PC-9 (cell line): ENCODE results near the gene DOLK. TPM values are rescaled to one million over a fixed set of nuclear protein-coding genes. Genes with fewer than 3 reads are reported as not detected.

ENCODE experiments used
- BruUV-seq: library from RNA; stranded (reverse); fragments of 400-500 nt; replicated peaks from 2 replicates; lab custom pipeline; 2021; lab: Mats Ljungman, UMichigan
- CTCF ChIA-PET: fragments of 300-600 bp; sonication (Branson Sonifier 250); formaldehyde crosslinking; loops from one replicate; lab custom pipeline; 2022; ENCODE audit warnings: antibody characterized with exemption; lab: Charles Lee
- POLR2A ChIA-PET: fragments of 300-600 bp; sonication (Branson Sonifier 250); formaldehyde crosslinking; loops from one replicate; lab custom pipeline; 2022; ENCODE audit warnings: antibody characterized with exemption; ENCODE audit not compliant: unreplicated experiment; lab: Charles Lee
- DNase-seq, 2 experiments: peaks; one replicate each; pipeline versions ENCODE4 v3.0.0 to v3.0.0-alpha.2; 2015 to 2022; ENCODE audit warnings: mixed read lengths in 1 of 2
- H2AFZ ChIP-seq: fragments of 200-600 bp; sonication (generic); 2 replicates; pipeline ENCODE4 v1.8.1; 2017; ENCODE audit warnings: antibody characterized with exemption
- H3F3A ChIP-seq: fragments of 200-600 bp; sonication (generic); 2 replicates; pipeline ENCODE4 v1.8.1; 2017; ENCODE audit warnings: antibody characterized with exemption, mild to moderate bottlenecking, low read depth; ENCODE audit not compliant: insufficient read depth
- H3K27ac ChIP-seq: fragments of 200-600 bp; sonication (generic); 2 replicates; pipeline ENCODE4 v1.6.1; 2016; ENCODE audit warnings: mixed run types
- H3K27me3 ChIP-seq: fragments of 200-600 bp; sonication (generic); 2 replicates; pipeline ENCODE4 v1.6.1; 2016; ENCODE audit warnings: low read depth, mixed run types; ENCODE audit not compliant: insufficient read depth
- H3K36me3 ChIP-seq: fragments of 200-600 bp; sonication (generic); 2 replicates; pipeline ENCODE4 v1.6.1; 2016; ENCODE audit warnings: low read depth, mixed run types
- H3K4me1 ChIP-seq: fragments of 200-600 bp; sonication (generic); replicated peaks from 2 replicates; pipeline ENCODE4 v1.6.1; 2016; ENCODE audit warnings: mixed run types; ENCODE audit not compliant: insufficient read depth
- H3K4me2 ChIP-seq: fragments of 200-600 bp; sonication (generic); 2 replicates; pipeline ENCODE4 v1.6.1; 2017; ENCODE audit warnings: mixed run types
- H3K4me3 ChIP-seq: fragments of 200-600 bp; sonication (generic); 2 replicates; pipeline ENCODE4 v1.6.1; 2016; ENCODE audit warnings: mixed run types
- H3K79me2 ChIP-seq: fragments of 200-600 bp; sonication (generic); 2 replicates; pipeline ENCODE4 v1.6.1; 2017; ENCODE audit warnings: low read depth, mixed run types
- H3K9me2 ChIP-seq: fragments of 200-600 bp; sonication (generic); 2 replicates; pipeline ENCODE4 v1.8.1; 2017; ENCODE audit warnings: mild to moderate bottlenecking; ENCODE audit not compliant: insufficient read depth
- H3K9me3 ChIP-seq: fragments of 200-600 bp; sonication (generic); 2 replicates; pipeline ENCODE4 v1.8.1; 2016; ENCODE audit warnings: low read depth; ENCODE audit not compliant: insufficient read depth
- H4K20me1 ChIP-seq: fragments of 200-600 bp; sonication (generic); 2 replicates; pipeline ENCODE4 v1.8.1; 2017; ENCODE audit not compliant: insufficient read depth
- EZH2 ChIP-seq: fragments of 200-600 bp; sonication (generic); IDR thresholded peaks from 2 replicates; pipeline ENCODE4 v1.8.0; 2017; ENCODE audit warnings: antibody characterized with exemption, low read depth
- intact Hi-C: fragments of 100-400 bp; cut with micrococcal nuclease; formaldehyde crosslinking; loops from one replicate; pipeline ENCODE4 v1.10.0; 2022; ENCODE audit not compliant: unreplicated experiment
- total RNA-seq: library from RNA; stranded (reverse); gene quantifications from 2 replicates; pipeline ENCODE4 v1.2.3, GENCODE V29; 2021
- TF ChIP-seq, protein P1 (sequence below): fragments of 200-600 bp; sonication (generic); conservative IDR thresholded peaks from 2 replicates; pipeline ENCODE4 v1.6.1; 2017; ENCODE audit warnings: mixed run types, antibody characterized with exemption, mild to moderate bottlenecking, moderate library complexity

Gene DOLK
- total RNA-seq, 1 experiment from 2014 or later = 19.0 TPM

DNA sequence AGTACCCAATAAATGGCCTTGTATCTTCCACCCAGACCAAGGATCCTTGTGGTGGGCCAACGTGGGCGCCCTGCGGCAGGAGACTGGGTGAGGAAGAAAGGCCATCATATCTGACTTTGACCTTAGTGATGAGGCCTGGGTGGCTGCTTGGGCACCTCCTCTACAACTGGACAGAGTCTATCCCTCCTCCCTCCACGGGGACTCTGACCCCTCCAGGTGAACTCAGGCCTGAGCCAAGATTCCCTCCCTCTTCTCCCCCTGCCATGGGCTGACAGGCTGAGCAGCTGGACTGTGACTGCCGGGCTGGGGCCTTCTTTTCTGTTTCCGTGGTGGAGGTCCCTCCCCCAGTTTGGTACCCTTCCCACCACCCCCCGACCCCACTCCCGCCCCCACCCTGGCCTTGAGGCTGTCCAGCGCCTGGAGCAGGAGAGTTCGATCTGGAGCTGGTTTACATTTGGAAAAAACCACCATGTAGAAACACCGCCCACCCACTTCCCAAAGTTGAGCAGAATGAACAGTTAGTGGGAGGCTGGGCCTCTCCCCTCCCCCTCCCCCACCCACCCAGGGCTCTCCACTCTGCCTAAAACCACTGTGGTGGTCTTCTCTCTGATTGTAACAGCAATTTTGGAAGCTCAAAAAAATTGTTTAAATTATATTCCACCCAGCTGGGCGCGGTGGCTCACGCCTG, 27.9 kb downstream of the DOLK start:
- no peak for DNase-seq
- TF ChIP-seq EZH2 = no peak
- TF ChIP-seq, protein P1, sequence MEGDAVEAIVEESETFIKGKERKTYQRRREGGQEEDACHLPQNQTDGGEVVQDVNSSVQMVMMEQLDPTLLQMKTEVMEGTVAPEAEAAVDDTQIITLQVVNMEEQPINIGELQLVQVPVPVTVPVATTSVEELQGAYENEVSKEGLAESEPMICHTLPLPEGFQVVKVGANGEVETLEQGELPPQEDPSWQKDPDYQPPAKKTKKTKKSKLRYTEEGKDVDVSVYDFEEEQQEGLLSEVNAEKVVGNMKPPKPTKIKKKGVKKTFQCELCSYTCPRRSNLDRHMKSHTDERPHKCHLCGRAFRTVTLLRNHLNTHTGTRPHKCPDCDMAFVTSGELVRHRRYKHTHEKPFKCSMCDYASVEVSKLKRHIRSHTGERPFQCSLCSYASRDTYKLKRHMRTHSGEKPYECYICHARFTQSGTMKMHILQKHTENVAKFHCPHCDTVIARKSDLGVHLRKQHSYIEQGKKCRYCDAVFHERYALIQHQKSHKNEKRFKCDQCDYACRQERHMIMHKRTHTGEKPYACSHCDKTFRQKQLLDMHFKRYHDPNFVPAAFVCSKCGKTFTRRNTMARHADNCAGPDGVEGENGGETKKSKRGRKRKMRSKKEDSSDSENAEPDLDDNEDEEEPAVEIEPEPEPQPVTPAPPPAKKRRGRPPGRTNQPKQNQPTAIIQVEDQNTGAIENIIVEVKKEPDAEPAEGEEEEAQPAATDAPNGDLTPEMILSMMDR = no peak
- H2AFZ ChIP-seq = no peak overlapping the region
- H3K4me2 ChIP-seq = no peak overlapping the region
- H3K4me1 ChIP-seq = no peaks in the 10 kb centered on the region
- no TSS peak for BruUV-seq
- ChIA-PET POLR2A (no interaction called here), CTCF (no interaction called here)
- H3K9me2 ChIP-seq = no peaks in the 10 kb centered on the region
- H3K9me3 ChIP-seq = no peaks in the 10 kb centered on the region
- H3K36me3 ChIP-seq = no peaks in the 10 kb centered on the region
- intact Hi-C loops = no loop called here
- H3K4me3 ChIP-seq = no peak overlapping the region
- H3K27me3 ChIP-seq = no peaks in the 10 kb centered on the region
- peaks cover 6% of the 10 kb centered on the region; the same call in 1 of the 2 replicates for H3K79me2 ChIP-seq
- H3K27ac ChIP-seq = no peak overlapping the region
- H4K20me1 ChIP-seq = no peaks in the 10 kb centered on the region
- peaks cover 11% of the 10 kb centered on the region; the same call in 1 of the 2 replicates for H3F3A ChIP-seq

DNA sequence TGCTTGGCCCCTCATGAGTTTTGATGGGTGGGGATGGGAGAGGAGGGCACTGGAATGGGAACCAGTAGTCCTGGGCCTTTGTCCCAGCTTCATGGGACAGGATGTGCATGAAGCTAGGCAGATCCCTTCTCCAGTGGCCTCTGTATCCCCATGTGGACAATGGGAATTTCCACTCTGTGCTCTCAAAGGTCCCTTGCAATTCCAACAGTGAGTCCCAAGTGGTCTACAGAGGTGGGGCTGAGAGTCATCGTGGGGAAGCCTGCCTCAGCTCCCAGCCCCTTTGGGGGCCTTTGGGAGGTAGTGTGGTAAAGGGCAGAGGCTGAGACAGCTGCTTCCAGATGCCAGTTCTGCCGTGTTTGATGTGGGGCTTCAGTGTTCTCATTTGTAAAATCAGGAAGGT, 28.5 kb downstream of the DOLK start:
- no peak overlapping the region for H3K4me3 ChIP-seq
- H3K4me2 ChIP-seq = no peak overlapping the region
- no peaks in the 10 kb centered on the region for H3K9me2 ChIP-seq
- H3K27me3 ChIP-seq = no peaks in the 10 kb centered on the region
- no peak overlapping the region for H3K27ac ChIP-seq
- intact Hi-C loops = no loop called here
- POLR2A ChIA-PET = no interaction called here
- peaks cover 11% of the 10 kb centered on the region; the same call in 1 of the 2 replicates for H3F3A ChIP-seq
- no peak for DNase-seq
- H3K36me3 ChIP-seq = no peaks in the 10 kb centered on the region
- peaks cover 3% of the 10 kb centered on the region; the same call in 1 of the 2 replicates for H3K4me1 ChIP-seq
- BruUV-seq = no TSS peak
- no peaks in the 10 kb centered on the region for H3K9me3 ChIP-seq
- peaks cover 12% of the 10 kb centered on the region; the same call in 1 of the 2 replicates for H3K79me2 ChIP-seq
- no peaks in the 10 kb centered on the region for H4K20me1 ChIP-seq
- H2AFZ ChIP-seq = no peak overlapping the region
- TF ChIP-seq, protein P1 = no peak
- TF ChIP-seq EZH2 = no peak
- CTCF ChIA-PET = no interaction called here

DNA sequence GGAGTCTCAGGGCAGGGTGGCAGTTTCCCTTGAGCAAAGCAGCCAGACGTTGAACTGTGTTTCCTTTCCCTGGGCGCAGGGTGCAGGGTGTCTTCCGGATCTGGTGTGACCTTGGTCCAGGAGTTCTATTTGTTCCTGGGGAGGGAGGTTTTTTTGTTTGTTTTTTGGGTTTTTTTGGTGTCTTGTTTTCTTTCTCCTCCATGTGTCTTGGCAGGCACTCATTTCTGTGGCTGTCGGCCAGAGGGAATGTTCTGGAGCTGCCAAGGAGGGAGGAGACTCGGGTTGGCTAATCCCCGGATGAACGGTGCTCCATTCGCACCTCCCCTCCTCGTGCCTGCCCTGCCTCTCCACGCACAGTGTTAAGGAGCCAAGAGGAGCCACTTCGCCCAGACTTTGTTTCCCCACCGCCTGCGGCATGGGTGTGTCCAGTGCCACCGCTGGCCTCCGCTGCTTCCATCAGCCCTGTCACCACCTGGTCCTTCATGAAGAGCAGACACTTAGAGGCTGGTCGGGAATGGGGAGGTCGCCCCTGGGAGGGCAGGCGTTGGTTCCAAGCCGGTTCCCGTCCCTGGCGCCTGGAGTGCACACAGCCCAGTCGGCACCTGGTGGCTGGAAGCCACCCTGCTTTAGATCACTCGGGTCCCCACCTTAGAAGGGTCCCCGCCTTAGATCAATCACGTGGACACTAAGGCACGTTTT, 30.1 kb downstream of the DOLK start:
- no peaks in the 10 kb centered on the region for H3K9me3 ChIP-seq
- no peak overlapping the region for H2AFZ ChIP-seq
- TF ChIP-seq EZH2 = no peak
- TF ChIP-seq, protein P1 = no peak
- intact Hi-C loops = no loop called here
- H3K9me2 ChIP-seq = no peaks in the 10 kb centered on the region
- H3K27ac ChIP-seq = no peak overlapping the region
- no peak overlapping the region for H3K4me3 ChIP-seq
- ChIA-PET CTCF (interaction anchor here (0.6 to 0.7 kb wide), 3 partner anchors 11 to 364 kb away, joined by 5 to 8 read pairs (median 7); no protein-coding TSS in a partner anchor), POLR2A (no interaction called here)
- DNase-seq = no peak
- no peak overlapping the region for H3K4me2 ChIP-seq
- no TSS peak for BruUV-seq
- H4K20me1 ChIP-seq = no peaks in the 10 kb centered on the region
- H3K4me1 ChIP-seq = peaks cover 18% of the 10 kb centered on the region
- peaks cover 13% of the 10 kb centered on the region; the same call in 1 of the 2 replicates for H3F3A ChIP-seq
- H3K79me2 ChIP-seq = peaks cover 25% of the 10 kb centered on the region
- no peaks in the 10 kb centered on the region for H3K36me3 ChIP-seq
- no peaks in the 10 kb centered on the region for H3K27me3 ChIP-seq
